Thoracic aorta (tissue), 2 donors: Measurements from ENCODE around the gene FBXW2. TPM values are rescaled to one million over a fixed set of nuclear protein-coding genes. Genes with fewer than 3 reads are reported as not detected.

Source experiments
- ATAC-seq: fragments of 150-250 bp; one replicate; pipeline ENCODE4 v1.8.0; 2017; ENCODE audit warnings: low read depth; ENCODE audit not compliant: insufficient number of reproducible peaks, low FRiP score
- DNase-seq: peaks from one replicate; pipeline ENCODE4 v3.0.0-alpha.2; 2020; ENCODE audit warnings: low spot score
- H3K27ac ChIP-seq, 2 donors: fragments of 200-600 bp; sonication (generic); 1 replicate in 1 of 2; 2 replicates in 1 of 2; pipeline ENCODE4 v1.5.1; 2016; ENCODE audit warnings: mild to moderate bottlenecking in 2 of 2, moderate library complexity in 2 of 2
- H3K27me3 ChIP-seq: fragments of 200-600 bp; sonication (generic); replicated peaks from 2 replicates; pipeline ENCODE4 v1.6.0; 2016; ENCODE audit warnings: mild to moderate bottlenecking; ENCODE audit not compliant: insufficient read depth
- H3K36me3 ChIP-seq: fragments of 200-600 bp; sonication (generic); one replicate; pipeline ENCODE4 v1.5.1; 2016
- H3K4me1 ChIP-seq, 2 donors: fragments of 200-600 bp; sonication (generic); 1 replicate in 1 of 2; 2 replicates in 1 of 2; pipeline versions ENCODE4 v1.5.1 to v1.6.0; 2016; ENCODE audit warnings: low read depth in 2 of 2, mild to moderate bottlenecking in 1 of 2; ENCODE audit not compliant: control insufficient read depth in 1 of 2
- H3K4me3 ChIP-seq: fragments of 200-600 bp; sonication (generic); 2 replicates; pipeline ENCODE4 v1.5.1; 2016; ENCODE audit warnings: mild to moderate bottlenecking
- H3K9me3 ChIP-seq: fragments of 200-600 bp; sonication (generic); 2 replicates; pipeline ENCODE4 v1.5.1; 2016
- total RNA-seq, 2 donors: library from RNA; depleted of rRNA; stranded (reverse); fragments of >200 nt; gene quantifications; one replicate each; pipeline versions ENCODE4 v1.1.0 to v1.2.3, GENCODE V29; 2016
- TF ChIP-seq, protein P1 (sequence below): fragments of 200-600 bp; sonication (generic); IDR thresholded peaks from one replicate; pipeline ENCODE4 v1.5.1; 2019; ENCODE audit warnings: antibody characterized with exemption

The FBXW2 gene
- total RNA-seq, 2 donors from 2014 or later: 41.7 to 79.7 TPM

DNA sequence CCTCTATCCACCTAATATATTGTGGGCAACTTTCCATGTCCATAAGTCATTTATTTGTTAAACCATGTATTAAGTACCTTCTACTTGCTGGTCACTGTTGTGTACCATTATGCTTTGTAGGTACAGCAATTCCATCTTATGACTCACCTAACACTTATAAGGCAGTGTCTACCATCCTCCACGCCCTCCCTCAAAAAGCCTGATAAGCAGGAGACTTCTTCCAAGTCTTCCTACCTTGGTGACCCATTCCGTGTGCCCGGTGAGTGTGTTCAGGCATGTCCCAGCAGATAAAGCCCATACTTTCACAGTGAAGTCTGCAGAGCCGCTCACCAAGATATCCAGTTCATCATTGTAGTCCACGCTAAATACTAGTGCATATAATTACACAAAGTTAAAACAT, 17.4 kb downstream of the FBXW2 start:
- no peak for ATAC-seq
- Histone ChIP-seq H3K27ac (no peak overlapping the region), H3K9me3 (no peaks in the 10 kb centered on the region), H3K27me3 (no peaks in the 10 kb centered on the region), H3K36me3 (peaks cover 62% of the 10 kb centered on the region), H3K4me1 (no peaks in the 10 kb centered on the region), H3K4me3 (no peak overlapping the region)
- DNase-seq: no peak
- TF ChIP-seq, protein P1, sequence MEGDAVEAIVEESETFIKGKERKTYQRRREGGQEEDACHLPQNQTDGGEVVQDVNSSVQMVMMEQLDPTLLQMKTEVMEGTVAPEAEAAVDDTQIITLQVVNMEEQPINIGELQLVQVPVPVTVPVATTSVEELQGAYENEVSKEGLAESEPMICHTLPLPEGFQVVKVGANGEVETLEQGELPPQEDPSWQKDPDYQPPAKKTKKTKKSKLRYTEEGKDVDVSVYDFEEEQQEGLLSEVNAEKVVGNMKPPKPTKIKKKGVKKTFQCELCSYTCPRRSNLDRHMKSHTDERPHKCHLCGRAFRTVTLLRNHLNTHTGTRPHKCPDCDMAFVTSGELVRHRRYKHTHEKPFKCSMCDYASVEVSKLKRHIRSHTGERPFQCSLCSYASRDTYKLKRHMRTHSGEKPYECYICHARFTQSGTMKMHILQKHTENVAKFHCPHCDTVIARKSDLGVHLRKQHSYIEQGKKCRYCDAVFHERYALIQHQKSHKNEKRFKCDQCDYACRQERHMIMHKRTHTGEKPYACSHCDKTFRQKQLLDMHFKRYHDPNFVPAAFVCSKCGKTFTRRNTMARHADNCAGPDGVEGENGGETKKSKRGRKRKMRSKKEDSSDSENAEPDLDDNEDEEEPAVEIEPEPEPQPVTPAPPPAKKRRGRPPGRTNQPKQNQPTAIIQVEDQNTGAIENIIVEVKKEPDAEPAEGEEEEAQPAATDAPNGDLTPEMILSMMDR: no peak

DNA sequence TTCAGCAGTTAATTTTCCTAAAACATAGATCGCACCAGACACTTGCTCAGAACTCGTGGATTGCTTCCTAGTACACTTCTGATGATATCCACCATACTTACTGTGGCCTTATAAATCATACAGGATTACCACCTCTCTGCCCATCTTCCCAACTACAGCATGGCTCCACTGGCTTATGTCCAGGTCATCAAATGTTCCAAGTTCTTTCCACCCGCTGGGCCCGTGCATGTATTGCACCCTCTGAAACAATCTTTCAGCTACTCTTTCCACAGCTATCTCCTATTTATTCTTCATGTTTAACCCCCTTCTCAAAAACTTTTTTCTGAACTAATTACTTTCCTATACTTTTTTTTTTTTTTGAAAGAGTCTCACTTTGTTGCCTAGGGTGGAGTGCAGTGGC, 18.5 kb downstream of the FBXW2 start:
- Histone ChIP-seq H3K9me3 (no peaks in the 10 kb centered on the region), H3K27me3 (no peaks in the 10 kb centered on the region), H3K36me3 (peaks cover 73% of the 10 kb centered on the region), H3K4me3 (no peak overlapping the region), H3K4me1 (no peaks in the 10 kb centered on the region), H3K27ac (no peak overlapping the region)
- no peak for DNase-seq
- TF ChIP-seq, protein P1: no peak
- ATAC-seq: no peak

GRCh38 chr9:120773256-120773655, 20.0 kb downstream of the FBXW2 start:
- no peak for ATAC-seq
- Histone ChIP-seq H3K27ac (no peak overlapping the region), H3K27me3 (no peaks in the 10 kb centered on the region), H3K9me3 (no peaks in the 10 kb centered on the region), H3K36me3 (peaks cover 76% of the 10 kb centered on the region), H3K4me1 (no peaks in the 10 kb centered on the region), H3K4me3 (no peak overlapping the region)
- TF ChIP-seq, protein P1: no peak
- no peak for DNase-seq

DNA sequence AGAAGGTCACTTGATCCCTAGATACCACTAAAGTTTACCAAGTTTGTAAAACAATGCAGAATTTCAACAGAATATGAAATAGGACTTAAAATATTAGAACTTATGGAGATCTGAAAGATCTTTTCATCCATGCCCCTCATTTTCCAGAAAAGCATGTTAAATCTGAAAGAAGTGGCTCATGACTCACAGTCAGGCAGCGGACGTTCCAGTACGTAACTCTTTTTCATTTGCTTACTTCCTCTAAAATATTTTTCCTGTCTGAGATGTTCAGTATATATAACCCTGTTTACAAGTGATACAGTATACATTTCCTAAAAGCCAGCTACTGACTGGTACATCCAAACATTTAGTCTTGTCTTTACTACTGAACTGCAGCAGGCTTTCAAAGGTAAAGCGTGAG, 22.3 kb downstream of the FBXW2 start:
- H3K4me3 ChIP-seq: no peak overlapping the region
- DNase-seq: no peak
- no peak overlapping the region for H3K27ac ChIP-seq
- H3K36me3 ChIP-seq: peaks cover 68% of the 10 kb centered on the region
- H3K4me1 ChIP-seq: no peaks in the 10 kb centered on the region
- ATAC-seq: no peak
- H3K9me3 ChIP-seq: no peaks in the 10 kb centered on the region
- TF ChIP-seq, protein P1: no peak
- no peaks in the 10 kb centered on the region for H3K27me3 ChIP-seq

- H3K4me3 ChIP-seq: no peak overlapping the region
- H3K27ac ChIP-seq: no peak overlapping the region
- no peaks in the 10 kb centered on the region for H3K4me1 ChIP-seq
- ATAC-seq (no peak), DNase-seq (no peak)
- H3K27me3 ChIP-seq: no peaks in the 10 kb centered on the region
- no peaks in the 10 kb centered on the region for H3K9me3 ChIP-seq
- TF ChIP-seq, protein P1: no peak
- peaks cover 64% of the 10 kb centered on the region for H3K36me3 ChIP-seq
Measured at GRCh38 chr9:120768886-120769285, 24.3 kb downstream of the FBXW2 start.
